Glomerular endothelial cell (primary cell): Measurements from ENCODE around the gene P3H1. TPM values are rescaled to one million over a fixed set of nuclear protein-coding genes. Genes with fewer than 3 reads are reported as not detected.
"Not testable (repeated sequence)": the region's sequence is repeated elsewhere in the genome, so short reads cannot be mapped to it uniquely, and the experiment has no call there.

Source experiments
- DNase-seq: peaks from one replicate; pipeline ENCODE4 v3.0.0-alpha.2; 2011; ENCODE audit warnings: low read depth, low spot score; ENCODE audit errors: extremely low read depth
- total RNA-seq: library from RNA; depleted of rRNA; stranded (reverse); fragments of >200 nt; gene quantifications from 2 replicates; pipeline ENCODE4 v1.2.3, GENCODE V29; 2015

Gene P3H1
- total RNA-seq, 1 donor from 2014 or later: 202 TPM

GRCh38 chr1:42733415-42734200 lies 33.2 kb downstream of the P3H1 start:
- no peak for DNase-seq

GRCh38 chr1:42732126-42732680 lies 34.6 kb downstream of the P3H1 start:
- no peak for DNase-seq

GRCh38 chr1:42731585-42731984 lies 35.2 kb downstream of the P3H1 start:
- no peak for DNase-seq

- no peak for DNase-seq
Measured at GRCh38 chr1:42730988-42731387, 35.8 kb downstream of the P3H1 start.

GRCh38 chr1:42730002-42730401 lies 36.8 kb downstream of the P3H1 start:
- no peak for DNase-seq

- not testable (repeated sequence) for DNase-seq
Measured at GRCh38 chr1:42725820-42726219, 41.0 kb downstream of the P3H1 start.

GRCh38 chr1:42723511-42723910 lies 43.3 kb downstream of the P3H1 start:
- no peak for DNase-seq

- DNase-seq: not testable (repeated sequence)
Measured at GRCh38 chr1:42722403-42722802, 44.4 kb downstream of the P3H1 start.

GRCh38 chr1:42721926-42722325 lies 44.9 kb downstream of the P3H1 start:
- DNase-seq: no peak

GRCh38 chr1:42720868-42721267 lies 46.0 kb downstream of the P3H1 start:
- no peak for DNase-seq

- not testable (repeated sequence) for DNase-seq
Measured at GRCh38 chr1:42714441-42714840, 52.4 kb downstream of the P3H1 start.

- DNase-seq: no peak
Measured at GRCh38 chr1:42713293-42713692, 53.5 kb downstream of the P3H1 start.

GRCh38 chr1:42712808-42713207 lies 54.0 kb downstream of the P3H1 start:
- DNase-seq: not testable (repeated sequence)

GRCh38 chr1:42703888-42704464 lies 62.9 kb downstream of the P3H1 start:
- no peak for DNase-seq

GRCh38 chr1:42700006-42700405 lies 66.8 kb downstream of the P3H1 start:
- no peak for DNase-seq

GRCh38 chr1:42698081-42698813 lies 68.6 kb downstream of the P3H1 start:
- no peak for DNase-seq

Other genes starting within 250 kb of the P3H1 start
- gene PPIH, start 108.6 kb downstream of the P3H1 start, total RNA-seq: 21.5 and 40.6 TPM in 2 replicates
- gene YBX1, start 84.6 kb downstream of the P3H1 start, total RNA-seq: 620 TPM in 2 replicates
- gene CLDN19, start 26.8 kb downstream of the P3H1 start, total RNA-seq: not detected in 2 replicates
- 5.3 and 11.6 TPM in 2 replicates for gene C1orf50, start 221 bp upstream of the P3H1 start, total RNA-seq
- gene TMEM269, start 18.0 kb upstream of the P3H1 start, total RNA-seq: not detected in 2 replicates
- gene ERMAP, start 50.1 kb upstream of the P3H1 start, total RNA-seq: 5.1 and 9.2 TPM in 2 replicates
- 15.5 and 22.4 TPM in 2 replicates for gene SVBP, start 50.4 kb upstream of the P3H1 start, total RNA-seq
- 8.5 and 9.0 TPM in 2 replicates for gene ZNF691, start 79.6 kb upstream of the P3H1 start, total RNA-seq
- 126 and 197 TPM in 2 replicates for gene SLC2A1, start 191.8 kb upstream of the P3H1 start, total RNA-seq